ENCODE data around the gene NFIX.
"Not testable (repeated sequence)": the region's sequence is repeated elsewhere in the genome, so short reads cannot be mapped to it uniquely, and the experiment has no call there.

Gene NFIX

DNA sequence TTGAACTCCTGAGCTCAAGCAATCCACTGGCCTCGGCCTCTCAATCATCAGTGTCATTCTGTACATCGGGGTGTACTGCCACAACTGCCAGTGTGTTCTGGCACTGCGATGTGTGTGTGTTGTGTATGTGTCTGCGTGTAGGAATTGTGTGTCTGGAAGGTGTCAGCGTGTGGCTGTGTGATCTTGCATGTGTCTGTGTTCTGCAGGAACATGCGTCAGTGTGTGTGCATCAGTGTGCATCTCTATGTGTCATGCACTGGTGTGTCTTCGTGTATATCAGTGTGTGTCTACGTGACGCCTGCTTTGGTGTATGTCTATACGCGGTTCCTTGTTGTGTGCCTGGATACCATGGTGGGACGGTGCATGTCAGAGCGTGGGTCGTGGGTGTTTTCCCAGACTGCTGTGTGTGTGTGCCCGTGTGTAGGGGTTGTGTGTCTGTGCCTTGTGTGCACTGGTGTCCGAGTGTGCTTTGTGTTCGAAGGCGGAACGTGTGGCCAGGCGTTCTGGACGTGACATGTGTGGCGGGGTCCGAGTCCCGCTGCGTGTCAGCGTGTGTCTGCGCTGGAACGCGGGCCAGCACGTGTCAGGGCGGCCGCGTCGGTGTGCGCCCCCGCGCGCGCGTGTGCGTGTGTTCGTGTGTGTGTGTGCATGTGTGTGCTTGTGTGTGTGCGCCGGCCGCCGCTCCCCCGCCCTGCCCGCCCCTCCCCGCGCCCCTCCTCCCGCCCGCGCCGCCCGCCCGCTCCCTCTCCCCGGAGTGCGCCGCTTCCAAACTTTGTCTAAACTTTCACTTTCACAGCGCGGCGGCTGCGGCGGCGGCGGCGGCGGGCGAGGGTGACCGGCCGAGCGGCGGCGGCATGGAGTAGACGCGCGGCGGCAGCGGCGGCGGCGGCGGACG lies at the start of gene NFIX:
TSS of gene NFIX (plus strand) at position 775 of the 895 bp plus-strand sequence. CDS start 363 bp downstream, outside the sequence.
- DNase-seq, result peak in 2 of 4 experiments; percentile 20 to 53

- peak; percentile 94 to 97 (median 96) for DNase-seq
Measured at GRCh38 chr19:12945479-12946091, 49.7 kb upstream of the NFIX start, which contains the start of gene RAD23A. Gene RAD23A (plus strand): TSS chr19:12945862. CDS start chr19:12945949, 87 bp downstream.

DNA sequence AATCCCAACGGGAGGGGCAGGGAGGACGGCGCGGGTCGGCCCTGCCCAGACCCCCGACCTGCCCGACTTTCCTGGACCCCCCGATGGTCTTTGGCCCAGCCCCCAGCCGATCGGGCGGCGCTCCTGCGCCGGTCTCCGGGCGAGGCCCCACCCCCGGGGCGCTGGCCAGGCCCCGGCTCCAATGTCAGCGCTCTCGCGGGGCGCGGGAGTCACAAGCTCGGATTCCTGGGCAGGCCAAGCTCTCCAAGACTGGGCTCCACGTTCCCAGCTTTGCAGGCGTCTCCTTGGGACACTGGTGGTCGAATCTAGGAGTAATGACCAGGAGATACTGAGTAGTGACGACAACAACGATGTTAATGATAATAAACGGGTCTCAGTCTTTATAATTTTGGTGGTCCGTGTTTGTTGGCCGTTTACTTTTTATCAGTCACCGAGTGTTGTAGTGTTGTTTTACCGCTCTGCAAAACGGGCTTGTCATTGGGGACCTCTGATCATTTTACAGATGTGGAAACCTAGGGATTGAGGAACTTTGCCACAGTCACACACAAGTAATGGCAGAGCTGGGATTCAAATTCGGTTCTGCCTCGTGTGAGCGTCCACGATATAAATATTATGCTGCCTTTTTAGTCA lies 49.1 kb upstream of the NFIX start:
- peak in 3 of 4 experiments; percentile 42 to 56 (median 50) for DNase-seq

DNA sequence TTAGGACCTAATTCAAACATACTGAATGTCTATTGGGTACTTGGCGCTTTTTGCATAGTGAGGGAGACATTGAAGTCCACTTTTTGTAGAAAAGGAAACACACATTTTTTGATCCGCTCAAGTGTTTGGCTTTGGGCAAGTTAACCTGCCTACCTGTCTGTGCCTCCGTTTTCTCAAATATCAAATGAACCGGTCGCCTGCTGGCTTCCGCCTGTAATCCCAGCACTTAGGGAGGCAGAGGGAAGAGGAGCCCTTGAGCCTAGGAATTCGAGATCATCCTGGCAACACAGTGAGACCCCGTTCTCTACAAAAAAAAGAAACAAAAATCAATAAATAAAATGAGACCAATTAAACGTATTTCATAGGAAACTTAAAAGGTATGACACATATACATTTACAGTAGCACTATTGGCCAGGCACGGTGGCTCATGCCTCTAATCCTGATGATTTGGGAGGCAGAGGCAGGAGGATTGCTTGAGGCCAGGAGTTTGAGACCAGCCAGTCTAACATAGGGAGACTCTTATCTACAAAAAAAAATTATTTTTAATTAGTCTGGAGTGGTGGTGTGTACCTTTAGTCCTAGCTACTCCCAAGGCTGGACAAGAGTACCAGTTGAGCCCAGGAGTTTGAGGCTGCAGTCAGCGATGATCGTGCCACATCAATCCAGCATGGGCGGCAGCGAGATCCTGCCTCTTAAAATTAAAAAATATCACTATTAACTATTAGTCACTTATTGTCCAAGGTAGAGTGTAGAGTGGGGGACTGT lies 48.4 kb upstream of the NFIX start:
- DNase-seq, result no peak

DNA sequence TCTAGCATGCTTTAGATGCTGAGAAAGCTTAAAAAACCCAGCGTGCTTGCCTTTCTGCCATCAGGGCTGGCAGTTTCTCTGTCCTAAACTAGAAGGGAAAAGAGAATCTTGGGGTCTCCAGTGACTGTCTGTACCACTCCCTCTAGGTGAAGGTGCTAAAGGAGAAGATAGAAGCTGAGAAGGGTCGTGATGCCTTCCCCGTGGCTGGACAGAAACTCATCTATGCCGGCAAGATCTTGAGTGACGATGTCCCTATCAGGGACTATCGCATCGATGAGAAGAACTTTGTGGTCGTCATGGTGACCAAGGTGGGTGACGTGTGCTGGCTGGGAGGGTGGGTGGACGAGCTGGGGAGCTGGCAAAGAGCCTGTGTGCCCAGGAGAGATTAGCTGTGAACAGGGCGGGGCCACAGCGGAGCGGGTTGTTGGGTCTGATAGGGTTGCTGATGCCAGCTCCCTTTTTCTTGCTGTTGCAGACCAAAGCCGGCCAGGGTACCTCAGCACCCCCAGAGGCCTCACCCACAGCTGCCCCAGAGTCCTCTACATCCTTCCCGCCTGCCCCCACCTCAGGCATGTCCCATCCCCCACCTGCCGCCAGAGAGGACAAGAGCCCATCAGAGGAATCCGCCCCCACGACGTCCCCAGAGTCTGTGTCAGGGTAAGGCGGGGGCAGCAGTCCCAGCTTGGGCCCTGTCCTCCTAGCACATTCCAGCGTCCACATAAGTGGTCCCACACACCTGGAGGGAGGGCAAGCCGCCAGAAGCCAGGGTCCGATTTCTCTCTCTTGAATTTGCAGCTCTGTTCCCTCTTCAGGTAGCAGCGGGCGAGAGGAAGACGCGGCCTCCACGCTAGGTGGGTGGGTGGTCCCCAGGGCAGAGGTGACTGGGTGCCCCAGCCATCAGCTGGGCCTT lies 47.3 kb upstream of the NFIX start:
- no peak for DNase-seq

DNA sequence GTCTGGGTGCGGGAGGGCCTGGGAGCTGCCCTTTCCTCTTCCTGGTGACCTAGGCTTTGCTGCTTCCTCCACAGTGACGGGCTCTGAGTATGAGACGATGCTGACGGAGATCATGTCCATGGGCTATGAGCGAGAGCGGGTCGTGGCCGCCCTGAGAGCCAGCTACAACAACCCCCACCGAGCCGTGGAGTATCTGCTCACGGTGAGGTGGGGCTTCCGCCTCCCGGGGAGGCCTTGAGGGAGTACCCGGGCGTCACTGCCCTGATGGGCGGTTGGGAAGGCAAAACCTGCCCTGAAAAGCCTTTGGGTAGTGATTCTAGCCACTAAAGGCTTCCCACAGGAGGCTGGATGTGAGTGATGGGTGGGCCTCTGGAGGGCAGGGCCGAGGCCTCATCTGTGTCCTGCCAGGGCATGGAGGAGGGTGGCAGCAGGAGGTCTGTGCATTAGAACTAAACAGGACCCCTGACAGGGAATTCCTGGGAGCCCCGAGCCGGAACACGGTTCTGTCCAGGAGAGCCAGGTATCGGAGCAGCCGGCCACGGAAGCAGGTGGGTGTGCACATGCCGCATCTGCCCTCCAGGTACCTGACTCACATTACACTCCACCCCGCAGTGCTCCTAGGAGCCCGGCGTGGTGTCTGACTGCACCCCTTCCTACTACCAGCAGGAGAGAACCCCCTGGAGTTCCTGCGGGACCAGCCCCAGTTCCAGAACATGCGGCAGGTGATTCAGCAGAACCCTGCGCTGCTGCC lies 46.5 kb upstream of the NFIX start:
- DNase-seq, result no peak

- DNase-seq, result no peak
Measured at GRCh38 chr19:12949363-12950283, 45.7 kb upstream of the NFIX start.

DNA sequence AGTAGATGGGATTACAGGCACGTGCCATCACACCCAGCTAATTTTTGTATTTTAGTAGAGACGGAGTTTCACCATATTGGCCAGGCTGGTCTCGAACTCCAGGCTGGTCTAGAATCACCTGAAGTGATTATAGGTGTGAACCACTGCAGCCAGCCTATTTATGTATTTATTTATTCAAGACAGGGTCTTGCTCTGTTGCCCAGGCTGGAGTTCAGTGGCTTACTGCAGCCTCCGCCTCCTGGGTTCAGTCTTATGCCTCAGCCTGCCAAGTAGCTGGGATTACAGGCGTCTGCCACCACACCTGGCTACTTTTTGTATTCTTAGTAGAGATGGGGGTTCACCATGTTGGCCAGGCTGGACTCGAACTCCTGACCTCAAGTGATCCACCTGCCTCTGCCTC lies 43.2 kb upstream of the NFIX start:
- not testable (repeated sequence) for DNase-seq

DNA sequence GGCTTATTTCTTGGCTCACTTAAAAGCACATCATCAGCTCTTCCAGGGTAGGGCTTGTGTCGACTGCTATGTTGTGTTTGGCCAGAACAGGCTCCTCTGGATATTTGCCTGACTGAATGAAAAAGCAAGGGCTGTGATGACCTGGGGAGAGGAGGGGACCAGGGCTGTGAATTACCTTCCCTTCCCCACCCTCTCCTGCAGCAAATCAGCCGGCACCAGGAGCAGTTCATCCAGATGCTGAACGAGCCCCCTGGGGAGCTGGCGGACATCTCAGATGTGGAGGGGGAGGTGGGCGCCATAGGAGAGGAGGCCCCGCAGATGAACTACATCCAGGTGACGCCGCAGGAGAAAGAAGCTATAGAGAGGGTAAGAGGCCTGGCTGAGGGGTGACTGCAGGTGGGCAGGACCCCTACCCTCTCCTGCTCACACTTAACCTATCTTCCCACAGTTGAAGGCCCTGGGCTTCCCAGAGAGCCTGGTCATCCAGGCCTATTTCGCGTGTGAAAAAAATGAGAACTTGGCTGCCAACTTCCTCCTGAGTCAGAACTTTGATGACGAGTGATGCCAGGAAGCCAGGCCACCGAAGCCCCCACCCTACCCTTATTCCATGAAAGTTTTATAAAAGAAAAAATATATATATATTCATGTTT lies 42.7 kb upstream of the NFIX start:
- DNase-seq, result no peak

DNA sequence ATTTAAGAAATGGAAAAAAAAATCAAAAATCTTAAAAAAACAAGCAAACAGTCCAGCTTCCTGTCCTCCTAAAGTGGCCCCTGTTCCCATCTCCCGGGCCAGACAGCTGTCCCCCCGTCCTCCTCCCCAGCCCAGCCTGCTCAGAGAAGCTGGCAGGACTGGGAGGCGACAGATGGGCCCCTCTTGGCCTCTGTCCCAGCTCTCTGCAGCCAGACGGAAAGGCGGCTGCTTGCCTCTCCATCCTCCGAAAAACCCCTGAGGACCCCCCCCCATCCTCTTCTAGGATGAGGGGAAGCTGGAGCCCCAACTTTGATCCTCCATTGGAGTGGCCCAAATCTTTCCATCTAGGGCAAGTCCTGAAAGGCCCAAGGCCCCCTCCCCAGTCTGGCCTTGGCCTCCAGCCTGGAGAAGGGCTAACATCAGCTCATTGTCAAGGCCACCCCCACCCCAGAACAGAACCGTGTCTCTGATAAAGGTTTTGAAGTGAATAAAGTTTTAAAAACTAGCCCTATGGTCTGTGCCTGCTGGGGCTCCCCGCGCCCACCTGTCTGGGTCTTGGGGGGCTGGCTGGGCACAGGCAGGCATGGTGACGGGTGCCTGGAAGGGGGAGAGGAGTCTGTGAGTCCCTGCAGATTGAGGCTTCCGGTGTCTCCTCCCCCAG lies 42.0 kb upstream of the NFIX start:
- DNase-seq, result no peak

DNA sequence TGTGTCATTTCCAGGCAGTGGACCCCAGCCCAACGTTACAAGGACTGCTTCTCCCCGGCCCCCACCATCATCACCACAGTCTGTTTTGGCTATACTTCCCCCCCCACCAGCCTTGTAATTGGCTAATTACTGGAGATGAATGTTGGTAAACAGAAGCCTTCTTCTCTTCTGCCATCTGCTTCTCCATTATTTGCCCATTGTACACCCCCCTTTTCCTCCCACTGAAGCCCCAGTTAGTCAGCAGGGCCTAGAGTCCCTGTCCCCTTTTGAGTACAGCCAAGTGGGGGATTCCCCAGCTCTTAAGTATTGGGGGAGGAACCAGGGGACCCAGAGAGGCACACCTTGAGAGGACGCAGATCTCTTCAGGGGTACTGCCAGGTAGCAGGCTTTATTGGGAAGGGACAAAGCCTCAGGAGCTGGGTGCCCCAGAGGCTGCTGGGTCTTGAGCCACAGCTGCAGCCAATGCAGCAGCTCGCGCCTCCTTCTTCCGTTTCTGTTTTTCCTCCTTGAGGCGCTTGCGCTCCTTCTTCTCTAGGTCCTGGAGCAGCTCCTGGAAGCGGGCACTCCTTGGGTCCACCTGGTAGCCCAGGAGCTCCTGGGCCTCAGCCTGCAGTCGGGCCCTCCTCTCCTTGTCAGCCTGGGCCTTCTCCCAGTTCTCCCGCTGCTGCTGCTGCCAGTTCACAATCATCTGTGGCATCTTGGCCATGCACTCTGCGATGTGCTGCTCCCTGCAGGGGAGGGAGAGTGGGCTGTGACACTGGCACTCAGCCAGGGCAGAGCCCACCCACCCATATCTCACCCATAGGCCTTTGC lies 41.3 kb upstream of the NFIX start:
- no peak for DNase-seq

DNA sequence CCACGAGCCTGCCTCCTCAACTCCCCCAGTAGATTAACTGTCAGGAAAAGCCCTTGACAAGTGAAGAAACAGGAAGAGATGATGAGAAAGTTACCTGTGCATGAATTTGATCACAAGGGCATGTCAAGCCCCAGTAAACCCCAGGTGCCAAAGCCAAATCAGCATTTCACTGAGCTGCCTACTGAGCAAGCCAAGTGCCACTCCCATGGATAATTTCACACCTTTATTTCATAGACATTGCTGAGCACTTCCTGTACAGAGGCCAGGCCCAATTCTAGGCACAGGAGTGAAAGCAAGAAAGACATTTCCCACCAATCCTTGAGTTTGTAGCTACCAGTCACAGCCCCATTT lies 40.7 kb upstream of the NFIX start:
- DNase-seq, result no peak

DNA sequence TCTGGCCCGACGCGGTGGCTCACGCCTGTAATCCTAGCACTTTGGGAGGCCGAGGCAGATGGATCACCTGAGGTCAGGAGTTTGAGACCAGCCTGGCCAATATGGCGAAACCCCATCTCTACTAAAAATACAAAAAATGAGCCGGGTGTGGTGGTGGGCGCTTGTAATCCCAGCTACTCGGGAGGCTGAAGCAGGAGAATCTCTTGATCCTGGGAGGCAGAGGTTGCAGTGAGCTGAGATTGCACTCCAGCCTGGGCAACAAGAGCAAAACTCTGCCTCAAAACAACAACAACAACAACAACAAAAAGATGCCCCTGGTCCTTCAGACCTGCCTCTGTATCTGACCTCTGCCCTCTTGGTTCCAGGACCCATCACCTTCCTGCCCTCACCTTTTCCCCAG lies 39.7 kb upstream of the NFIX start:
- not testable (repeated sequence) for DNase-seq

GRCh38 chr19:12955996-12956395 lies 39.3 kb upstream of the NFIX start:
- no peak for DNase-seq

GRCh38 chr19:12956446-12957388 lies 38.6 kb upstream of the NFIX start, which contains the start of gene GADD45GIP1:
Gene GADD45GIP1 (minus strand): TSS chr19:12957223. CDS start chr19:12957212, 11 bp downstream.
- peak; percentile 53 to 78 (median 60) for DNase-seq

GRCh38 chr19:12957389-12957952 lies 37.8 kb upstream of the NFIX start:
- DNase-seq, result not testable (repeated sequence)
